Activated T-helper 1 cell treated with anti-CD3 and anti-CD28 coated beads, Interleukin-2, amount 50 U/mL, for 16 hours (primary cell): ENCODE measurements around the gene RPS29.

ENCODE experiments used
- DNase-seq, 2 donors: peaks; one replicate each; pipeline ENCODE4 v3.0.0-alpha.2; 2020; ENCODE audit warnings: low read depth in 1 of 2, low spot score in 1 of 2

RPS29 gene

DNA sequence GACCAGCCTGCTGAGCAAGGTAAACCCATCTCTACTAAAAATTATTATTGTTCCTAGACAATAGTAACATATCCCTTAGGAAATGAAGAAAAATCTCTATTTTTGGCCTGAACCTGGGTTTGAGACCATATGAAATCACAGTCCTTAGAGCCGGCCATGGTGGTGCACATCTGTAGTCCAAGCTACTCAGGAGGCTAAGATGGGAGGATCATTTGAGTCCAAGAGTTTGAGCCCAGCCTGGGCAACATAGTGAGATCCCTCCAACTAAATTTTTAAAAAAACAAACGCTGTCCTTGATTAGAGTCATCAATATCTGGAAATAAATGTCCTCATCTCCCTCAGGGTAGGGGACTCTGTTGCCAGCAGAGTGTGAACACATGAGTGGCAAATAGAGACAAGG, 34.6 kb downstream of the RPS29 start:
- DNase-seq: no peak

DNA sequence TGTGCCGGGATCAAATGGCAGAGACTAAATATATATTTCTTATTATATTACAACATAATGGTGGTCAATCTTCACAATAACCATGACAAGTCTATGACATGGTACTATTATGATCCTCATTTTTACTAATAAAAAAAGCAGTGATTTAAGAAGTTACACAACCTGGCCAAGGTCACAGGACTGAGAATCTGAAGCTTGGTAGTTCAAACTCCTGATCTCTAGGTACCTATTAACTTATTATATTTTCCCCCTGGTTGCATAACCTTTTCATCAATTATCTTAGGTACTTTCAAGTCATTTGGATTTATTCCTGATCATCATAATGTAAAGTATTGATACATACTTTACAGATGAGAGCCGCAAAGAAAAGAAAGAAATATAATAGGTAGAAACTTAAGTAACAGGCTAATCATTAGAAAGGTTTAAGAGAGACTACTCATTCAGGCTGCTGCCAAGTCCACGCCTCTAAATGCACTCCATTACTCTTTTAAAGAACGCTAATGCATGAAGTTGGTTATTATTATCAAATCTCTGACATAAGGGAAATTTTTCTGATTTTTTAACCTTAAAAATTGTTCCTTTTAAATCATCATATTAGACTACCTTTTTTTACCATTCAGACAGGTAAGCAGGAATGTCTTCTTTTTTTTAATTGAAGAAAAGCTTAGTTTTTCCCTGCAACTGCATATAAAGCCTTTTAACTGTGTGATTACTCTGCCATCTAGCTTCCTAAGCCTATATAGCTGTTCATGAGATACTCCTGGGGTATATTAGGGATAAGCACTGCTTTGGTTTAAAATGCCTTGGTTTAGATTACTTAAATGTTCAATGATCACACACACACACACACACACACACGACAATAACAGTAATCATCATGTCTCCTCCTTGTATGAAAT, 35.6 kb downstream of the RPS29 start:
- no peak for DNase-seq

DNA sequence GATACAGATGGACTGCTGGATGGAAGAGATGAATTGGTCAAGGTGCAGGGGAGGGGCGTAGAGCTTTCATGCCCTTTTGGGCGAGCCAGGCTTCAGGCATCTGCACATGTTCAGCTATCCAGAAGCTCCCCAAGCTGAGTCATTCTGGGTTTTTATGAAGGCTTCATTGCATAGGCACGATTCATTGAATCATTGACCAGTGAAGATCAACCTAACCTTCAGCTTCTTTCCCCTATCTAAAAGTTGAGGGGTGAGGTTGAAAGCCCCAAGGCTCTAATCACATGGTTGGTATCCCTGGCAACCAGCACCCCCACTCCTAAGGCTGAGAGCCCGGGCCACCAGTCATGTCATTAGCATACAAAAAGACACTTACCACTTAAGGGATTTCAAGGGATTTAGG, 36.3 kb downstream of the RPS29 start:
- DNase-seq: no peak

DNA sequence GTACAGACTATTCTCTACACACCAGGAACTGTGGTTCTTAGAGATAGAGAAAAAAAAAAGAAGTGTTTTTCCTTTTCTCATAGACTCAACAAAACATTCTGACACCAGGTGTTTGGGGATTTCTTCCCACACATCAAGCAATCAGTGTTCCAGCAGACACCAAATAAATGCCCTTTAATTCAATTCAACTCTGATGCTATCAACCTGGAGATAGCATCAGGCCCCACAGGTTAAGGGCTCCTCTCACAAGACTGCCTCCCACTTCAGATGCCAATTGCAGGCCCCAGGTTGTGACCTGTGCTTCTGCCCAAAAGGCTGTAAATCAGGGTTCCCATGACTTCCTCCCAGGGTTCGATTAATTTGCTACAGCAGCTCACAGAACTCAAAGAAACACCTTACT, 36.7 kb downstream of the RPS29 start:
- DNase-seq: no peak

DNA sequence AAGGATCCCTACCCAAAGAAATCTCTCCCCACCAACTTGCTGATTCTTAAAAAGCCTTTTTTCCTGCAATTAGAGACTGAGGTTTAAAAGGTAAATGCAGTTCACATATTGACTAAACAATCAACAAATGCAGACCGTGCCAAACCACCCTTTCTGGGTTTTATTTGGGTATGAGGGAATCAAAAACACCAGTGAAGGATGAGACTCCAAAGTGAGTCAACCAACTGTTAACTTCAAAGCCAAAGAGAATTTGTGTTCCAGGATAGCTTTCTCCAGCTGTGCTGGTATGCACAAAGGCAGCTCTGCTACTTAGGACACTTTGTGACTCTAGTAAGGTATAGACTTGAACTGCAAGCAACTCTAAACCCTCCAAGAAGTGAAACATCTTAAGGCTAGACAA, 39.4 kb downstream of the RPS29 start:
- DNase-seq: no peak

DNA sequence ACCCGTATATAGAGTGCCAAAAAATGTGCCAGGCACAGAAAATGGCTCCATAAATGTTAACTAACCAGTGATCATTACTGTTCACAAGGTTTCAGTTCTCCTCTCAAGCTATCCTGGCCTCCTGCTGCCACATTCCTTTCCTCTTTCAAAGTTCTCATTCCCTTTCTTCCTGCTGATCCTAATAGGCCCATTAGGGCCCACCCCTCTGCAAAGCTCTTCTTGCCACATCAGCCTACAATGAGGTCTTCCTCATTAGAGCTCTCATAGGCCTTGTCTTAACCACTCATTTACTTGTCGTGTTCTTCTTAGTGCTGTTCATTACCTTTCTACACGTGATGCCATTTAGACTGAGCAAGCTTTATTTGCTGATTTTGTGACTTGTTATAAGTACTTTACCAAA, 40.5 kb downstream of the RPS29 start:
- DNase-seq: no peak

DNA sequence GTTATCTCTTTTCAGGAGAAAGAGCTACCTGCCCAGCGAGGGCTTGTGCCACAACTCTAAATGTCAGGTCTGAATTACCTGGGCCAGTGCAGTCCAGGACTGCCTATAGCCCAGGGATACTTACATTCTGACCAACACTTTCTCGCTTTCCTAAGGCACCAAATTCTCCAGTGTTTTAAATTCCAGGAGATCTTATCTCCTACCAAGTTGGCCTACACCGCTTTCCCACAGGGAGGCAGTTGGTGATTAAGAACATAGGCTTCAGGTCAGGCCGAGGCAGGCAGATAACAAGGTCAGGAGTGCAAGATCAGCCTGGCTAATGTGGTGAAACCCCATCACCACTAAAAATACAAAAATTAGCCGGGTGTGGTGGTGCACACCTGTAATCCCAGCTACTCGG, 41.1 kb downstream of the RPS29 start:
- DNase-seq: no peak

DNA sequence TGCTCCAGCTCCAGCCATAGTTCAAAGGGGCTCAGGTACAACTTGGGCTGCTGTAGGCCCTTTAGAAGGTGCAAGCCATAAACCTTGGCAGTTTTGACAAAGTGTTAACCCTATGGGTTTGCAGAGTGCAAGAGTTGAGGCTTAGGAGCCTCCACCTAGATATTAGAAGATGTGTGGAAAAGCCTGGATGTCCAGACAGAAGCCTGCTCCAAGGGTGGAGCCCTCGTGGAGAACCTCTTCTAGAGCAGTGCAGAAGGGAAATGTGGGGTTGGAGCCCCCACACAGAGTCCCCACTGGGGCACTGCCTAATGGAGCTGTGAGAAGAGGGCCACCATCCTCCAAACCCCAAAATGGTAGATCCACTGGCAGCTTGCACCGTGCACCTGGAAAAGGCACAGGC, 45.1 kb downstream of the RPS29 start:
- DNase-seq: no peak

DNA sequence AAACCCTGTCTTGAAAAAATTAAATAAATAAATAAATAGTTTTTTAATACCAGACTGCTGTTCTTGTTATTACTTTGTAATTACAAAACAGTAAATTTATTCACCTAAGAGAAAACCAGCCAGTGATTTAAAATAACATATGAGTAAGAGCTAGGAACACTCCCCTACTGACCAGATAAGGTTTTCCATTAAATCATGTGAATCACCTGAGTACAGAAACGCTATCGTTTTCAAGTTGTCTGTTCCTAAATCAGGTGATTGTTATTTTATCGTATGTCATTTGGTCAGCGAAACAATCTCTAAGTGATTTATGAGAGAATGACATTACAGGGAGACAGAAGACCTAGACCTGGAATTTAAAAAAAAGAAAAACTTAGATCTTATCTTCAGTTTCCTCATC, 47.3 kb downstream of the RPS29 start:
- DNase-seq: no peak
